Memory B cell (primary cell): ENCODE results near the gene NRXN3.

Experiments used
- ATAC-seq: fragments of 150-1000 bp; cut with Tn5 transposase; 2 replicates; pipeline ENCODE4 v1.10.0; 2021; ENCODE audit warnings: low read depth, mild to moderate bottlenecking, moderate library complexity
- DNase-seq, 2 donors: peaks; one replicate each; pipeline ENCODE4 v3.0.0; 2022; ENCODE audit warnings: low spot score in 2 of 2
- H3K27ac Mint-ChIP-seq: one replicate; pipeline ENCODE4 v1.8.0; 2022; ENCODE audit warnings: mild to moderate bottlenecking, moderate library complexity, mixed read lengths
- H3K27me3 Mint-ChIP-seq: one replicate; pipeline ENCODE4 v1.8.0; 2022; ENCODE audit warnings: mixed read lengths
- H3K36me3 Mint-ChIP-seq: one replicate; pipeline ENCODE4 v1.8.0; 2022; ENCODE audit warnings: mild to moderate bottlenecking, mixed read lengths
- H3K4me1 Mint-ChIP-seq: one replicate; pipeline ENCODE4 v1.8.0; 2022; ENCODE audit warnings: mixed read lengths
- H3K4me3 Mint-ChIP-seq: one replicate; pipeline ENCODE4 v1.8.0; 2022; ENCODE audit warnings: mild to moderate bottlenecking, moderate library complexity, mixed read lengths
- H3K9me3 Mint-ChIP-seq: one replicate; pipeline ENCODE4 v1.8.0; 2022; ENCODE audit warnings: mixed read lengths

Gene NRXN3

GRCh38 chr14:79179985-79180384 lies 1009.8 kb downstream of the NRXN3 start:
- Mint-ChIP-seq H3K9me3 (peaks cover 5% of the 10 kb centered on the region), H3K27me3 (no peaks in the 10 kb centered on the region), H3K4me1 (no peaks in the 10 kb centered on the region), H3K27ac (no peak overlapping the region), H3K4me3 (no peak overlapping the region), H3K36me3 (no peaks in the 10 kb centered on the region)
- DNase-seq: no peak
- ATAC-seq: no peak

- Mint-ChIP-seq H3K27me3 (no peaks in the 10 kb centered on the region), H3K9me3 (peaks cover 5% of the 10 kb centered on the region), H3K4me3 (no peak overlapping the region), H3K4me1 (no peaks in the 10 kb centered on the region), H3K27ac (no peak overlapping the region), H3K36me3 (no peaks in the 10 kb centered on the region)
- DNase-seq (no peak), ATAC-seq (no peak)
Measured at GRCh38 chr14:79180656-79181055, 1010.5 kb downstream of the NRXN3 start.

- no peak overlapping the region for H3K4me3 Mint-ChIP-seq
- ATAC-seq (no peak), DNase-seq (no peak)
- H3K9me3 Mint-ChIP-seq: no peaks in the 10 kb centered on the region
- no peaks in the 10 kb centered on the region for H3K4me1 Mint-ChIP-seq
- no peak overlapping the region for H3K27ac Mint-ChIP-seq
- H3K27me3 Mint-ChIP-seq: no peaks in the 10 kb centered on the region
- no peaks in the 10 kb centered on the region for H3K36me3 Mint-ChIP-seq
Measured at GRCh38 chr14:79186523-79186922, 1016.4 kb downstream of the NRXN3 start.

GRCh38 chr14:79193689-79194477 lies 1023.7 kb downstream of the NRXN3 start:
- Mint-ChIP-seq H3K4me3 (no peak overlapping the region), H3K27ac (no peak overlapping the region), H3K4me1 (no peaks in the 10 kb centered on the region), H3K27me3 (no peaks in the 10 kb centered on the region), H3K36me3 (no peaks in the 10 kb centered on the region), H3K9me3 (no peaks in the 10 kb centered on the region)
- DNase-seq: no peak
- no peak for ATAC-seq

GRCh38 chr14:79196216-79196615 lies 1026.0 kb downstream of the NRXN3 start:
- Mint-ChIP-seq H3K9me3 (peaks cover 6% of the 10 kb centered on the region), H3K27ac (no peak overlapping the region), H3K36me3 (no peaks in the 10 kb centered on the region), H3K4me1 (no peaks in the 10 kb centered on the region), H3K27me3 (no peaks in the 10 kb centered on the region), H3K4me3 (no peak overlapping the region)
- DNase-seq (no peak), ATAC-seq (no peak)

- H3K4me1 Mint-ChIP-seq: no peaks in the 10 kb centered on the region
- no peaks in the 10 kb centered on the region for H3K27me3 Mint-ChIP-seq
- no peak overlapping the region for H3K27ac Mint-ChIP-seq
- H3K9me3 Mint-ChIP-seq: peaks cover 8% of the 10 kb centered on the region
- H3K4me3 Mint-ChIP-seq: no peak overlapping the region
- DNase-seq: no peak
- no peak for ATAC-seq
- H3K36me3 Mint-ChIP-seq: no peaks in the 10 kb centered on the region
Measured at GRCh38 chr14:79197516-79197915, 1027.3 kb downstream of the NRXN3 start.

- no peaks in the 10 kb centered on the region for H3K36me3 Mint-ChIP-seq
- H3K27ac Mint-ChIP-seq: no peak overlapping the region
- DNase-seq (no peak), ATAC-seq (no peak)
- H3K4me3 Mint-ChIP-seq: no peak overlapping the region
- no peaks in the 10 kb centered on the region for H3K4me1 Mint-ChIP-seq
- peaks cover 8% of the 10 kb centered on the region for H3K9me3 Mint-ChIP-seq
- no peaks in the 10 kb centered on the region for H3K27me3 Mint-ChIP-seq
Measured at GRCh38 chr14:79199217-79199616, 1029.0 kb downstream of the NRXN3 start.

GRCh38 chr14:79201564-79202207 lies 1031.5 kb downstream of the NRXN3 start:
- Mint-ChIP-seq H3K27ac (no peak overlapping the region), H3K9me3 (peaks cover 8% of the 10 kb centered on the region), H3K27me3 (no peaks in the 10 kb centered on the region), H3K4me1 (no peaks in the 10 kb centered on the region), H3K36me3 (no peaks in the 10 kb centered on the region), H3K4me3 (no peak overlapping the region)
- DNase-seq: no peak
- no peak for ATAC-seq

GRCh38 chr14:79204591-79204990 lies 1034.4 kb downstream of the NRXN3 start:
- Mint-ChIP-seq H3K36me3 (no peaks in the 10 kb centered on the region), H3K27me3 (no peaks in the 10 kb centered on the region), H3K27ac (no peak overlapping the region), H3K4me3 (no peak overlapping the region), H3K4me1 (no peaks in the 10 kb centered on the region), H3K9me3 (peaks cover 4% of the 10 kb centered on the region)
- no peak for ATAC-seq
- no peak for DNase-seq

- Mint-ChIP-seq H3K4me3 (no peak overlapping the region), H3K9me3 (no peaks in the 10 kb centered on the region), H3K36me3 (no peaks in the 10 kb centered on the region), H3K27ac (no peak overlapping the region), H3K4me1 (no peaks in the 10 kb centered on the region), H3K27me3 (no peaks in the 10 kb centered on the region)
- ATAC-seq: no peak
- DNase-seq: no peak
Measured at GRCh38 chr14:79209418-79209817, 1039.2 kb downstream of the NRXN3 start.

- Mint-ChIP-seq H3K4me1 (no peaks in the 10 kb centered on the region), H3K27ac (no peak overlapping the region)
- DNase-seq: no peak
Measured at GRCh38 chr14:79225815-79226214, 1055.6 kb downstream of the NRXN3 start.

GRCh38 chr14:79229383-79229909 lies 1059.3 kb downstream of the NRXN3 start:
- no peak overlapping the region for H3K27ac Mint-ChIP-seq
- no peak for DNase-seq
- no peaks in the 10 kb centered on the region for H3K36me3 Mint-ChIP-seq
- H3K27me3 Mint-ChIP-seq: no peaks in the 10 kb centered on the region
- H3K9me3 Mint-ChIP-seq: no peaks in the 10 kb centered on the region
- no peak overlapping the region for H3K4me3 Mint-ChIP-seq
- no peaks in the 10 kb centered on the region for H3K4me1 Mint-ChIP-seq
- ATAC-seq: no peak

More at GRCh38 chr14:79225815-79226214, 1055.6 kb downstream of the NRXN3 start:
- H3K27me3 Mint-ChIP-seq: no peaks in the 10 kb centered on the region
- peaks cover 2% of the 10 kb centered on the region for H3K9me3 Mint-ChIP-seq
- no peak for ATAC-seq
- no peaks in the 10 kb centered on the region for H3K36me3 Mint-ChIP-seq
- H3K4me3 Mint-ChIP-seq: no peak overlapping the region

- H3K36me3 Mint-ChIP-seq: no peaks in the 10 kb centered on the region
- no peak overlapping the region for H3K4me3 Mint-ChIP-seq
Measured at GRCh38 chr14:79242666-79243065, 1072.5 kb downstream of the NRXN3 start.

GRCh38 chr14:79246173-79246572 lies 1076.0 kb downstream of the NRXN3 start:
- no peak for DNase-seq
- no peak overlapping the region for H3K4me3 Mint-ChIP-seq
- no peaks in the 10 kb centered on the region for H3K4me1 Mint-ChIP-seq
- ATAC-seq: no peak
- H3K27me3 Mint-ChIP-seq: no peaks in the 10 kb centered on the region
- H3K9me3 Mint-ChIP-seq: peaks cover 13% of the 10 kb centered on the region
- H3K36me3 Mint-ChIP-seq: no peaks in the 10 kb centered on the region
- no peak overlapping the region for H3K27ac Mint-ChIP-seq

More at GRCh38 chr14:79242666-79243065, 1072.5 kb downstream of the NRXN3 start:
- H3K27me3 Mint-ChIP-seq: no peaks in the 10 kb centered on the region
- peaks cover 9% of the 10 kb centered on the region for H3K9me3 Mint-ChIP-seq
- H3K4me1 Mint-ChIP-seq: no peaks in the 10 kb centered on the region
- H3K27ac Mint-ChIP-seq: no peak overlapping the region
- no peak for DNase-seq
- no peak for ATAC-seq
